ENCODE results near the gene SH3PXD2A. TPM values are rescaled to one million over a fixed set of nuclear protein-coding genes. Genes with fewer than 3 reads are reported as not detected.

The SH3PXD2A gene
- total RNA-seq, 1 experiment from 2014 or later = 6.3 TPM

DNA sequence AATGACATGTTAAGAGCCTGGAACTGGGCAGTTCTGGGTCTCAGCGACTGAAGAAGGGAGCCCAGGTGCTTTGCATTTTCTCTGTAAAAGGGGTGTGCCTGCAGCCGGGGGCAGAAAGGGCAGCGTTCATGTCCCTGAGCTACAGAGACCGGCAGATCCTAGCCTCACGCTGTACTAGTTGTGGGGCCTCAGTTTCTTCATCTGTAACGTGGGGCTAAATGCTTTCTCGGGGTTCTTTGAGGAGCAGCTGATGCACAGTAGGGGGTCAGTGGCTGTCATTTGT is 282.2 kb downstream of the SH3PXD2A start:
- peaks cover 14% of the 10 kb centered on the region for H3K4me1 ChIP-seq
- Mint-ChIP-seq H3K4me3 (ENCODE audit: unreplicated experiment) (no peak overlapping the region), H3K27me3 (ENCODE audit: insufficient read depth, unreplicated experiment) (no peaks in the 10 kb centered on the region), H3K9me3 (ENCODE audit: unreplicated experiment) (no peaks in the 10 kb centered on the region), H3K36me3 (ENCODE audit: insufficient read depth, unreplicated experiment) (no peaks in the 10 kb centered on the region), H3K27ac (ENCODE audit: unreplicated experiment) (no peak overlapping the region), H3K4me1 (ENCODE audit: low read depth, unreplicated experiment) (peaks cover 39% of the 10 kb centered on the region)
- no peaks in the 10 kb centered on the region for H3K36me3 ChIP-seq (ENCODE audit: control insufficient read depth, insufficient read depth, low read length)
- BruUV-seq (replicated peaks) = no TSS peak
- DNase-seq = no peak
- intact Hi-C loops (cut with micrococcal nuclease; ENCODE audit: unreplicated experiment) = no loop called here
- H3K27me3 ChIP-seq (replicated peaks; ENCODE audit: control insufficient read depth, insufficient read depth, low read length) = no peaks in the 10 kb centered on the region
- POLR2A ChIA-PET = no interaction called here
- TF ChIP-seq, protein P1, sequence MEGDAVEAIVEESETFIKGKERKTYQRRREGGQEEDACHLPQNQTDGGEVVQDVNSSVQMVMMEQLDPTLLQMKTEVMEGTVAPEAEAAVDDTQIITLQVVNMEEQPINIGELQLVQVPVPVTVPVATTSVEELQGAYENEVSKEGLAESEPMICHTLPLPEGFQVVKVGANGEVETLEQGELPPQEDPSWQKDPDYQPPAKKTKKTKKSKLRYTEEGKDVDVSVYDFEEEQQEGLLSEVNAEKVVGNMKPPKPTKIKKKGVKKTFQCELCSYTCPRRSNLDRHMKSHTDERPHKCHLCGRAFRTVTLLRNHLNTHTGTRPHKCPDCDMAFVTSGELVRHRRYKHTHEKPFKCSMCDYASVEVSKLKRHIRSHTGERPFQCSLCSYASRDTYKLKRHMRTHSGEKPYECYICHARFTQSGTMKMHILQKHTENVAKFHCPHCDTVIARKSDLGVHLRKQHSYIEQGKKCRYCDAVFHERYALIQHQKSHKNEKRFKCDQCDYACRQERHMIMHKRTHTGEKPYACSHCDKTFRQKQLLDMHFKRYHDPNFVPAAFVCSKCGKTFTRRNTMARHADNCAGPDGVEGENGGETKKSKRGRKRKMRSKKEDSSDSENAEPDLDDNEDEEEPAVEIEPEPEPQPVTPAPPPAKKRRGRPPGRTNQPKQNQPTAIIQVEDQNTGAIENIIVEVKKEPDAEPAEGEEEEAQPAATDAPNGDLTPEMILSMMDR (IDR thresholded peaks at IDR 0.05; ENCODE audit: insufficient read depth in 1 of 2, low read depth in 1 of 2, low read length in 1 of 2, severe bottlenecking in 1 of 2, unreplicated experiment in 1 of 2) = no peak
- no peaks in the 10 kb centered on the region for H3K9me3 ChIP-seq
- no peak overlapping the region for H3K4me3 ChIP-seq (ENCODE audit: low read depth, low read length)
- CTCF ChIA-PET = interaction anchor here (0.6 to 0.8 kb wide), 3 partner anchors 16 to 284 kb away, joined by 3 to 5 read pairs (median 3); no protein-coding TSS in a partner anchor

DNA sequence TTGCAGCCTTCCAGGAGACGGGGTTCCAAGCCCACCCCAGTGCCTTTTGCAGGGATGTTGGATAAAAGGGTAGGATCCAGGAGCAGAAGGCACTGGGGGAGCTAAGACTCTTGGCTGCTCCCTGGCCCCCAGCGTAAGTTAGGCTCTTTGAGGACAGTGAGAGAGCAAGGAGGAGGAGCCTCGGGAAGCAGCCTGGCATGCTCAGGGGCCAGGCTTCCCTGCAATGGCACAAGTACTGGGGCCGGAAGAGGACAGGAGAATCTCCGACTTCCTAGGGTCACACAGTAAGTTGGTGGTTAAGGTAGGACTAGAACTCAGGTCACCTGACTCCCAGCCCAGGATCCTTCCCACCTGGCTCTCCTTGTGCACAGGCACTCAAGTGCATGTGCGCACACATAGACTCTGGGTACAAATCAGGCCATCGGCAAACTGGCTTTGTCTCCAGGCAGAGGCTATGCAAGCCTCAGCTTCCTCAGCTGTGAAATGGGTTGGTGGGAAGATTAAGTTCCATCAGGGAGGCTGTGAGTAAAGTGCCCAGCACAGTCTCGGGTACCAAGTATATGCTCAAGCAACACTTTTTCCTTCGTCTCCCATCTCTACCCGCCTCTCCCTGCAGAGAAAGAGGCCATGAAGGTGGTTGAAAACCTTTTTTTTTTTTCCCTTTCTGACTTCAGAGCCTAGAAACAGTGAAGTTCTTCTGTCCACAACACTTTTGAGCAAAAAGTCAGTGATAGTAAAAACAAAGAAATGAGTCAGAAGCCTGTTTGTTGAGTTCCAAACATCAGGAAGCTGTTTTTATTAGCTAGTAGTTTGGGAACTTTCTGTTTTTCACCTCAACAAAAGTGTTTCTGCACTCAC is 282.8 kb downstream of the SH3PXD2A start:
- CTCF ChIA-PET = interaction anchor here (0.7 to 0.8 kb wide), 2 partner anchors 21 to 284 kb away, joined by 3 read pairs; no protein-coding TSS in a partner anchor
- intact Hi-C loops (cut with micrococcal nuclease; ENCODE audit: unreplicated experiment) = no loop called here

DNA sequence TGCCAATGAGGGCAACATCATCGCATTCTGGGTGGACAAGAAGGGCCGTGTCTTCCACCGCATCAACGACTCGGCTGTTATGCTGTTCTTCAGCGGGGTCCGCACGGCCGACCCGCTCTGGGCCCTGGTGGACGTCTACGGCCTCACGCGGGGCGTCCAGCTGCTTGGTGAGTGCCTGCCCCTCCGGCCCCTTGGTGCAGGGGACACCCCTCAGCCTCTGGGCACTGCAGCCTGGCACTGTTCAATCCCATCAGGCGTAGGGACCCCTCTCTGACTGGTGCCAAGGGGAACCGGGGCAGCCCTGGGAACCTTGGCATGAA is 283.8 kb downstream of the SH3PXD2A start:
- Histone ChIP-seq H3K4me3 (ENCODE audit: low read depth, low read length) (no peak overlapping the region), H3K4me1 (peaks cover 4% of the 10 kb centered on the region), H3K27me3 (replicated peaks; ENCODE audit: control insufficient read depth, insufficient read depth, low read length) (no peaks in the 10 kb centered on the region), H3K36me3 (ENCODE audit: control insufficient read depth, insufficient read depth, low read length) (no peaks in the 10 kb centered on the region), H3K9me3 (no peaks in the 10 kb centered on the region)
- BruUV-seq (replicated peaks) = no TSS peak
- Mint-ChIP-seq H3K9me3 (ENCODE audit: unreplicated experiment) (no peaks in the 10 kb centered on the region), H3K27me3 (ENCODE audit: insufficient read depth, unreplicated experiment) (no peaks in the 10 kb centered on the region), H3K4me1 (ENCODE audit: low read depth, unreplicated experiment) (peaks cover 27% of the 10 kb centered on the region), H3K36me3 (ENCODE audit: insufficient read depth, unreplicated experiment) (no peaks in the 10 kb centered on the region), H3K27ac (ENCODE audit: unreplicated experiment) (no peak overlapping the region), H3K4me3 (ENCODE audit: unreplicated experiment) (no peak overlapping the region)
- TF ChIP-seq, protein P1 (IDR thresholded peaks at IDR 0.05; ENCODE audit: insufficient read depth in 1 of 2, low read depth in 1 of 2, low read length in 1 of 2, severe bottlenecking in 1 of 2, unreplicated experiment in 1 of 2) = no peak
- ChIA-PET POLR2A (no interaction called here), CTCF (no interaction called here)
- no peak for DNase-seq
- intact Hi-C loops (cut with micrococcal nuclease; ENCODE audit: unreplicated experiment) = no loop called here

More for the DNA sequence above, 282.8 kb downstream of the SH3PXD2A start:
- BruUV-seq (replicated peaks) = no TSS peak
- TF ChIP-seq, protein P1 (IDR thresholded peaks at IDR 0.05; ENCODE audit: insufficient read depth in 1 of 2, low read depth in 1 of 2, low read length in 1 of 2, severe bottlenecking in 1 of 2, unreplicated experiment in 1 of 2) = no peak
- peaks cover 36% of the 10 kb centered on the region for H3K4me1 Mint-ChIP-seq (ENCODE audit: low read depth, unreplicated experiment)
- Histone ChIP-seq H3K4me1 (peaks cover 12% of the 10 kb centered on the region), H3K9me3 (no peaks in the 10 kb centered on the region), H3K27me3 (replicated peaks; ENCODE audit: control insufficient read depth, insufficient read depth, low read length) (no peaks in the 10 kb centered on the region), H3K4me3 (ENCODE audit: low read depth, low read length) (no peak overlapping the region), H3K36me3 (ENCODE audit: control insufficient read depth, insufficient read depth, low read length) (no peaks in the 10 kb centered on the region)
- POLR2A ChIA-PET = no interaction called here
- no peaks in the 10 kb centered on the region for H3K36me3 Mint-ChIP-seq (ENCODE audit: insufficient read depth, unreplicated experiment)
- no peak for DNase-seq
- H3K4me3 Mint-ChIP-seq (ENCODE audit: unreplicated experiment) = no peak overlapping the region
- no peaks in the 10 kb centered on the region for H3K27me3 Mint-ChIP-seq (ENCODE audit: insufficient read depth, unreplicated experiment)
- no peak overlapping the region for H3K27ac Mint-ChIP-seq (ENCODE audit: unreplicated experiment)
- H3K9me3 Mint-ChIP-seq (ENCODE audit: unreplicated experiment) = no peaks in the 10 kb centered on the region

All from Caco-2 (cell line).